ENCODE measurements around the gene PSMB7. TPM values are rescaled to one million over a fixed set of nuclear protein-coding genes. Genes with fewer than 3 reads are reported as not detected.
"Not testable (repeated sequence)": the region's sequence is repeated elsewhere in the genome, so short reads cannot be mapped to it uniquely, and the experiment has no call there.

PSMB7 gene
- total and polyA plus RNA-seq, 5 experiments from 2014 or later = 63.6 to 187 (median 173) TPM

GRCh38 chr9:124439686-124440243 is 24.5 kb upstream of the PSMB7 start:
- ATAC-seq (no peak), DNase-seq (no peak)
- H3K27ac Mint-ChIP-seq = no peak overlapping the region
- peaks cover 10 to 55% (median 29%) of the 10 kb centered on the region in 5 donors for H3K27me3 Mint-ChIP-seq
- H3K9me3 Mint-ChIP-seq = peaks cover 0 to 5% (median 0%) of the 10 kb centered on the region in 9 donors
- no peaks in the 10 kb centered on the region for H3K4me1 Mint-ChIP-seq
- H3K4me3 Mint-ChIP-seq = no peak overlapping the region
- POLR2A ChIA-PET = no interaction called here
- H3K36me3 Mint-ChIP-seq = no peaks in the 10 kb centered on the region

- H3K4me3 Mint-ChIP-seq = no peak overlapping the region
- POLR2A ChIA-PET = no interaction called here
- H3K27me3 Mint-ChIP-seq = peaks cover 10 to 52% (median 28%) of the 10 kb centered on the region in 5 donors
- ATAC-seq = no peak
- no peak for DNase-seq
- peaks cover 0 to 5% (median 0%) of the 10 kb centered on the region in 9 donors for H3K9me3 Mint-ChIP-seq
- H3K27ac Mint-ChIP-seq = no peak overlapping the region
- H3K4me1 Mint-ChIP-seq = no peaks in the 10 kb centered on the region
- peaks cover 0 to 1% (median 0%) of the 10 kb centered on the region in 3 donors for H3K36me3 Mint-ChIP-seq
Measured at GRCh38 chr9:124439086-124439485, 23.8 kb upstream of the PSMB7 start.

GRCh38 chr9:124438091-124438490 is 22.8 kb upstream of the PSMB7 start:
- Mint-ChIP-seq H3K27me3 (peaks cover 10 to 43% (median 24%) of the 10 kb centered on the region in 5 donors), H3K36me3 (peaks cover 0 to 1% (median 0%) of the 10 kb centered on the region in 3 donors), H3K4me1 (no peaks in the 10 kb centered on the region), H3K27ac (no peak overlapping the region), H3K4me3 (no peak overlapping the region), H3K9me3 (peaks cover 0 to 5% (median 0%) of the 10 kb centered on the region in 9 donors)
- DNase-seq = no peak
- POLR2A ChIA-PET = no interaction called here
- ATAC-seq = no peak

GRCh38 chr9:124437086-124437485 is 21.8 kb upstream of the PSMB7 start:
- POLR2A ChIA-PET = no interaction called here
- no peaks in the 10 kb centered on the region for H3K4me1 Mint-ChIP-seq
- H3K27ac Mint-ChIP-seq = no peak overlapping the region
- H3K27me3 Mint-ChIP-seq = peaks cover 10 to 43% (median 29%) of the 10 kb centered on the region in 5 donors
- no peak for DNase-seq
- ATAC-seq = no peak
- H3K9me3 Mint-ChIP-seq = peaks cover 0 to 5% (median 0%) of the 10 kb centered on the region in 9 donors
- H3K36me3 Mint-ChIP-seq = peaks cover 0 to 1% (median 0%) of the 10 kb centered on the region in 3 donors
- H3K4me3 Mint-ChIP-seq = no peak overlapping the region

- DNase-seq (no peak), ATAC-seq (no peak)
- POLR2A ChIA-PET = no interaction called here
- peaks cover 0 to 1% (median 0%) of the 10 kb centered on the region in 3 donors for H3K36me3 Mint-ChIP-seq
- no peaks in the 10 kb centered on the region for H3K4me1 Mint-ChIP-seq
- peaks cover 7 to 35% (median 23%) of the 10 kb centered on the region in 5 donors for H3K27me3 Mint-ChIP-seq
- H3K4me3 Mint-ChIP-seq = no peak overlapping the region
- peaks cover 0 to 5% (median 0%) of the 10 kb centered on the region in 9 donors for H3K9me3 Mint-ChIP-seq
- no peak overlapping the region for H3K27ac Mint-ChIP-seq
Measured at GRCh38 chr9:124436320-124436719, 21.1 kb upstream of the PSMB7 start.

GRCh38 chr9:124429530-124429867 is 14.3 kb upstream of the PSMB7 start:
- peaks cover 0 to 10% (median 3%) of the 10 kb centered on the region in 5 donors for H3K27me3 Mint-ChIP-seq
- ATAC-seq = no peak
- H3K9me3 Mint-ChIP-seq = no peaks in the 10 kb centered on the region
- no peak overlapping the region for H3K4me3 Mint-ChIP-seq
- no peak for DNase-seq
- H3K27ac Mint-ChIP-seq = no peak overlapping the region
- no peaks in the 10 kb centered on the region for H3K4me1 Mint-ChIP-seq
- H3K36me3 Mint-ChIP-seq = peaks cover 0 to under 1% (median 0%) of the 10 kb centered on the region in 3 donors
- POLR2A ChIA-PET = no interaction called here

GRCh38 chr9:124428751-124429529 is 13.7 kb upstream of the PSMB7 start:
- H3K27me3 Mint-ChIP-seq = peaks cover 0 to 8% (median 3%) of the 10 kb centered on the region in 5 donors
- no peaks in the 10 kb centered on the region for H3K9me3 Mint-ChIP-seq
- ATAC-seq (no peak), DNase-seq (no peak)
- POLR2A ChIA-PET = no interaction called here
- no peak overlapping the region for H3K4me3 Mint-ChIP-seq
- H3K27ac Mint-ChIP-seq = no peak overlapping the region
- H3K36me3 Mint-ChIP-seq = no peaks in the 10 kb centered on the region
- H3K4me1 Mint-ChIP-seq = no peaks in the 10 kb centered on the region

GRCh38 chr9:124427281-124427680 is 12.0 kb upstream of the PSMB7 start:
- Mint-ChIP-seq H3K4me3 (no peak overlapping the region), H3K4me1 (no peaks in the 10 kb centered on the region), H3K36me3 (no peaks in the 10 kb centered on the region), H3K27me3 (peaks cover 0 to 6% (median under 1%) of the 10 kb centered on the region in 5 donors), H3K9me3 (no peaks in the 10 kb centered on the region), H3K27ac (peak overlapping the region in 2 of 10 donors; percentile 6 to 61)
- POLR2A ChIA-PET = no interaction called here
- no peak for DNase-seq
- no peak for ATAC-seq

GRCh38 chr9:124426361-124426760 is 11.1 kb upstream of the PSMB7 start:
- POLR2A ChIA-PET = no interaction called here

GRCh38 chr9:124425733-124426132 is 10.5 kb upstream of the PSMB7 start:
- H3K9me3 Mint-ChIP-seq, H3K27me3 Mint-ChIP-seq, POLR2A ChIA-PET, H3K4me1 Mint-ChIP-seq, H3K27ac Mint-ChIP-seq, H3K4me3 Mint-ChIP-seq, DNase-seq, ATAC-seq, H3K36me3 Mint-ChIP-seq: not testable (repeated sequence)

More at GRCh38 chr9:124426361-124426760, 11.1 kb upstream of the PSMB7 start:
- H3K27me3 Mint-ChIP-seq = peaks cover 0 to 6% (median 0%) of the 10 kb centered on the region in 5 donors
- H3K9me3 Mint-ChIP-seq = no peaks in the 10 kb centered on the region
- no peak overlapping the region for H3K4me3 Mint-ChIP-seq
- ATAC-seq = no peak
- no peak overlapping the region for H3K27ac Mint-ChIP-seq
- no peak for DNase-seq
- H3K4me1 Mint-ChIP-seq = peaks cover 0 to 2% (median 0%) of the 10 kb centered on the region in 4 donors
- H3K36me3 Mint-ChIP-seq = no peaks in the 10 kb centered on the region

GRCh38 chr9:124423591-124423990 is 8.3 kb upstream of the PSMB7 start:
- H3K4me3 Mint-ChIP-seq = no peak overlapping the region
- DNase-seq = no peak
- no peaks in the 10 kb centered on the region for H3K9me3 Mint-ChIP-seq
- no peaks in the 10 kb centered on the region for H3K36me3 Mint-ChIP-seq
- peaks cover 0 to 2% (median 2%) of the 10 kb centered on the region in 4 donors for H3K4me1 Mint-ChIP-seq
- H3K27me3 Mint-ChIP-seq = peaks cover 0 to 6% (median 0%) of the 10 kb centered on the region in 5 donors
- H3K27ac Mint-ChIP-seq = no peak overlapping the region
- POLR2A ChIA-PET = no interaction called here
- no peak for ATAC-seq

GRCh38 chr9:124423155-124423554 is 7.9 kb upstream of the PSMB7 start:
- Mint-ChIP-seq H3K36me3 (no peaks in the 10 kb centered on the region), H3K4me1 (peaks cover 0 to 2% (median 2%) of the 10 kb centered on the region in 4 donors), H3K9me3 (no peaks in the 10 kb centered on the region), H3K27ac (no peak overlapping the region), H3K27me3 (peaks cover 0 to 6% (median 0%) of the 10 kb centered on the region in 5 donors), H3K4me3 (no peak overlapping the region)
- POLR2A ChIA-PET = no interaction called here
- ATAC-seq (no peak), DNase-seq (no peak)

- Mint-ChIP-seq H3K27ac (peak overlapping the region in 1 of 10 donors; percentile 24), H3K36me3 (no peaks in the 10 kb centered on the region), H3K4me1 (peaks cover 0 to 2% (median 2%) of the 10 kb centered on the region in 4 donors), H3K4me3 (no peak overlapping the region), H3K9me3 (no peaks in the 10 kb centered on the region), H3K27me3 (peaks cover 0 to 6% (median 0%) of the 10 kb centered on the region in 5 donors)
- POLR2A ChIA-PET = no interaction called here
- ATAC-seq = peak in 1 of 2 donors; percentile 22
- peak in 1 of 10 donors; percentile 7 for DNase-seq
Measured at GRCh38 chr9:124420991-124421543, 5.8 kb upstream of the PSMB7 start.

All from naive thymus-derived CD8-positive, alpha-beta T cell (primary cell).